ENCODE results near the gene GPR153. TPM values are rescaled to one million over a fixed set of nuclear protein-coding genes. Genes with fewer than 3 reads are reported as not detected.
"Not testable (repeated sequence)": the region's sequence is repeated elsewhere in the genome, so short reads cannot be mapped to it uniquely, and the experiment has no call there.

The GPR153 gene
- polyA plus RNA-seq, 1 donor = 17.2 TPM

GRCh38 chr1:6233376-6233775 is 27.5 kb downstream of the GPR153 start:
- DNase-seq (ENCODE audit: low read depth) = no peak

DNA sequence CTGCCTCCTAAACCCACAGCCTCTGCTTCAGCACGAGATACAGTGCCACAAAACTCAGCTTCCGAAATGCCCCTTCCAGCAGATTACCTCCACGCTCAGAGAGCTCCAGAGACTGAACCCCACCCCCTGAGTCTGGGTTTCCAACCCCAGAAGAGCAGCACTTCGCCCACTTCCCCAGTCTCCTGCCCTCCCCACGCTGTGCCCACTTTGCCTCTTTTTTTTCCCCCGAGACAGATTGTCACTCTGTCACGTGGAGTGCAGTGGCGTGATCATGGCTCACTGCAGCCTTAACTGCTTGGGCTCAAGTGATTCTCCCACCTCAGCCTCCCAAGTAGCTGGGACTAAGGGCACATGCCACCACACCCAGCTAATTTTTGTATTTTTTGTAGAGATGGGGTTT is 35.2 kb downstream of the GPR153 start:
- DNase-seq (ENCODE audit: low read depth) = no peak

- DNase-seq (ENCODE audit: low read depth) = no peak
These were observed 36.2 kb downstream of the GPR153 start for GRCh38 chr1:6224718-6225117.

DNA sequence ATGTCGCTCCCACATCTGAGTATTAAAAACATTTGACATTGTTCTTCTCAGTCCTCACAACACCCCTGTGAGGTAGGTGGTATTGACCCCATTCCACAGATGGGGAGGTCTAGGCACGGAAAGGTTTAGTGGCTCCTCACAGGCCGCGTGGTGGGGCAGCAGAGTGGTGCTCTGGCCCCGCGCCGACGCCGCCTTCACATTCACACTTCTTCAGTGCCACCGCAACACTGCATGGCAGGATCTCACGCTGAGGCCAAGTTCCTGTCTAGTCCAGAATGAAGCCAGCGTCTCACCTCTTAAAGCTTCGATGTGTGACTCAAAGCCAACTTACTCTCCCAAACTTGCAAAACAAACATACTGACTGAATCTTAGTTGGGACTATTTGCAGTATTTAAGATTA is 37.3 kb downstream of the GPR153 start:
- DNase-seq (ENCODE audit: low read depth) = no peak

GRCh38 chr1:6222636-6223035 is 38.3 kb downstream of the GPR153 start:
- DNase-seq (ENCODE audit: low read depth) = no peak

DNA sequence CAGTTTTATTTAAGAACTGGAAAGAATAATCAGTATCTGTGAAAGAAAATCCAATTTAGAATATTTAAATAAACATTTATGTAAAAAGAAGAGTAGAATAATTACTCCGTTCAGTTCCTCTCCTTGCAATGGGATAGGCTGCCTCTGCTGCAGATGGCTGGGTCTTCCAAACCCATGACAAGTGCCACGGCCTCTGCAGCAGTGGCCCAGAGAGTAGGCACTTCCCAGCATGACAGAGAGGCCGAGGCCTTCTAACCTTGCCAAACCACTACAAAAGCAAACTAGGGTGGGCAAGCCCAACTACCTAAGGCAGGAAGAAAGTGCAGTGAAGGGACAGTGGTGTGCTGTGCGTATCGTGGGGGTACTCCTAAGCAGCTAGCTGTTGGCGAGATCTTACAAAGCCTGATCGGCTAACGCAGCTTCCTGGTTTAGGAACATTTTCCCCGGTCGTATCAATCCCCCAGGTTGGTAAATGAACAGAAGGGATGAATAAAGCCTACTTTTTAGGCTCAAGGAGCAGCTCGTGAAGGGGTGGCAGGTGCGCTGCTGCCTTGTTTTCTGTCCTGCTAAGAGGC is 39.6 kb downstream of the GPR153 start:
- DNase-seq (ENCODE audit: low read depth) = no peak

GRCh38 chr1:6220236-6220635 is 40.7 kb downstream of the GPR153 start:
- DNase-seq (ENCODE audit: low read depth) = no peak

DNA sequence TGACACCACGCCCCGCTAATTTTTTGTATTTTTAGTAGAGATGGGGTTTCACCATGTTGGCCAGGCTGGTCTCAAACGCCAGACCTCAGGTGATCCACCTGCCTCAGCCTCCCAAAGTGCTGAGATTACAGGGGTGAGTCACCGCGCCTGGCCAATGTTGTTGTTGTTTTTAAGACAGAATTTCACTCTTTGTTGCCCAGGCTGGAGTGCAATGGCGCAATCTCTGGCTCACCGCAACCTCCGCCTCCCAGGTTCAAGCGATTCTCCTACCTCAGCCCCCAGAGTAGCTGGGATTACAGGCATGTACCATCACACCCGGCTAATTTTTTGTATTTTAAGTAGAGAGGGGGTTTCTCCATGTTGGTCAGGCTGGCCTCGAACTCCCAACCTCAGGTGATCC is 41.3 kb downstream of the GPR153 start:
- DNase-seq (ENCODE audit: low read depth) = not testable (repeated sequence)

- DNase-seq (ENCODE audit: low read depth) = no peak
These were observed 42.3 kb downstream of the GPR153 start for GRCh38 chr1:6218375-6219164.

DNA sequence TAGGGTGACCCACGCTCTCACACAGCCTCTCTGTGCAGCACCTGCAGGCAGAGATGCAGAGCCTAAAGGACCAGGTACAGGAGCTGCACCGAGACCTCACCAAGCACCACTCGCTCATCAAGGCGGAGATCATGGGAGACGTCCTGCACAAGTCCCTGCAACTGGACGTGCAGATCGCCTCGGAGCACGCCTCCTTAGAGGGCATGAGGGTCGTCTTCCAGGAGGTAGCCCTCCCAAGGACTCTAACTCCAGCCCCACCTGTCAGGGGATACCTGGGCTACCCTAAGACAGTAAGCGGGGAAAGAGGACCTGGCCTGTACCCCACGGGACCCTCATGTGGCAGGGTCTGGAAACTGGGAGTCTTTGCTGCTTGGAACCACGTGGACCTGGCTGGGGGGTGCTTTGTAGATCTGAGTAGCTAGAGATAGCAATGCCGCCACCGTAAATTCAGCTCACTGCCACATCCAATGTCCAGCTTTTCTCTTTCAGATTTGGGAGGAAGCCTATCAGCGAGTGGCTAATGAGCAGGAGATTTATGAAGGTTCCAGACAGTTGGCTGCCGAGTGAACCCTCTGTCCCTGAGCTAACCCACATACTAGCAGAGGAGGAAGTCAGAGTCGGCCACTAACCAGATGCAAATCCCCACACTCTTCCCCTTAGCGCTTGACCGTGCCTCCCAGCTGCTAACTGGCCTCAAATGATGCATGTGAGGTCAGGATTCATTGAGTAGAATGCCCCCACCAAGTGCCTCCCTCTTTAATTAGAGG is 48.5 kb downstream of the GPR153 start:
- no peak for DNase-seq (ENCODE audit: low read depth)

DNA sequence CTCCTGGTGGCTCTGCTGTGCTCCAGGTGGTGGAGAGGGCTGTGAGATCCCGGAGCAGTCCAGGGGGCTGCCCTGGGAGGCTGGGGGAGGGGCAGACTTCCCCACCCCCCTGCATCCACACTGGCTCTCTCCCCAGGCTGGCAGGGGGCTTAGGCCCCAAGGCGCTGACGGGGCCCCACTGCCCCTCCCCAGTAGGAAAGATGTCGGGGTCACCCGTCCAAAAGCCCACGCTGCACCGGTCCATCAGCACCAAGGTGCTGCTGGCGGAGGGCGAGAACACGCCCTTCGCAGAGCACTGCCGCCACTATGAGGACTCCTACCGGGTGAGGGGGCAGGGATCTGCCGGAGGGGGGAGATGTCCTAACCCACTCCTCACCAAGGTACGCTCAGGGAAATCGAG is 49.2 kb downstream of the GPR153 start:
- DNase-seq (ENCODE audit: low read depth) = no peak

- DNase-seq (ENCODE audit: low read depth) = no peak
These were observed 50.1 kb downstream of the GPR153 start for GRCh38 chr1:6210591-6211355.

- no peak for DNase-seq (ENCODE audit: low read depth)
These were observed 51.0 kb downstream of the GPR153 start for GRCh38 chr1:6209661-6210580.

DNA sequence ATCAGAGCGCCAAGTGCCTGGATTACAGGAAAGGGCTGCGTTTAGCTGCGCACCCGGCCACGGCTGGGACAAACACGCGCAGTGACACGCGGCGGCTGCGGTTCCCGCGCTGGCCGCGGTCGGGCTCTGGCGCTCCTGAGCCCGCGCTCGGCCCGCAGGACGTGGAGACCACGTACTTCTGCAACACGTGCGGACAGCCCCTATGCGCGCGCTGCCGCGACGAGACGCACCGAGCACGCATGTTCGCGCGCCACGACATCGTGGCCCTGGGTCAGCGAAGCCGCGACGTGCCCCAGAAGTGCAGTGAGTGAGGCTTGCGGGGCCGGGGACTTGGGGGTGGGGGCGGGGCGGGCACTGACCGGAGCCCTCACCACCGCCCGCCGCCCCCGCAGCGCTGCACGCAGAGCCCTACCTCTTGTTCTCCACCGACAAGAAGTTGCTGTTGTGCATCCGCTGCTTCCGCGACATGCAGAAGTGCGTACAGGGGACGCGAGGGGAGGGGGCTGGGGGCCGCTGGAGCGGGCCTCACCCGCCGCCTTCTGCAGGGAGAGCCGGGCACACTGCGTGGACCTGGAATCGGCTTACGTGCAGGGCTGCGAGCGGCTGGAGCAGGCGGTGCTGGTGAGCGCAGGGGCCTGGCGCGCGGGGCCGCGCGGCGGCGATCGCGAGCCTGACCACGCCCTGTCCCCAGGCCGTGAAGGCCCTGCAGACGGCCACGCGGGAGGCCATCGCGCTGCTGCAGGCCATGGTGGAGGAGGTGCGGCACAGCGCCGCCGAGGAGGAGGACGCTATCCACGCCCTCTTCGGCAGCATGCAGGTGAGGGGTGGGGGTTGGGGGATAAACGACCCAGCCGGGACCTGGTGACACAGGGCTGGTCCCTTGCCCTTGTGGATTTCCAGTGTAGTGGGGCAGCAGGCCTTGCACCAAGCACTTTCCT is 51.9 kb downstream of the GPR153 start:
- no peak for DNase-seq (ENCODE audit: low read depth)

GRCh38 chr1:6207921-6208320 is 53.0 kb downstream of the GPR153 start:
- no peak for DNase-seq (ENCODE audit: low read depth)

DNA sequence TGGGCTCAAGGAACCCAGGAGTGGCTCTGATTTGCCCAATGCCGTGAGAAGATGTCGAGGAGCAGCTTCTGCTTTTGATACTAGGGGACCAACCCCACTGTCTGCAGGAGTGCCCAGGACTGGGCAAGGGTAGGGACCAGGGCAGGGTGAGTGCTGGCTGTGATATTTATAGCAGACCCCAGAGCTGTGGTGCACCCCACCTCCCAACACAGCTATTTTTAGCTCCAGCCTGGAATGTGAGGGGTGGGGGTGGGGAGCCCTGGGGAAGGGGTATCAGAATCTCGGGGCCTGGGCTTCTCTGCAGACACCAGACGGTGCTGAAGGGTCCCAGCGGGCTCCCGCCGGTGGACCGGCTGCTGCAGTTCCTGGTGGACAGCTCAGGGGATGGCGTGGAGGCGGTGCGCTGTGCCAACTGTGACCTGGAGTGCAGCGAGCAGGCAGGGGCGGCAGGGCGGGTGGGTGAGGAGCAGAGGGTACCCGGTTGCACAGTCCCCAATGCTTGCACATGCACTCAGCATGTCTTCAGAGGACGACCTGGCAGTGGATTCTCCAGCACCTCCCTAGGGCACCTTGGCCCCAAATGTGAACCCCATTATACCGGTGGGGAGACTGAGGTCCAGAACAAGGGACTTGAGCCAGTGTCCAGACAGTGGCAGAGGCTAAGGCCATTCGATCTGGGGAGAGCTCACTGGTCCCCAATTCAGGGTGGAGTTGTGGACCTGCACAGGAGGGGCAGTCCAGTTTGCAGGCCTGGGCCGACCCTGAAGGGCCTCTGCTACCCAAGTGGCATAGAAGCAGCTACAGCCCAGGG is 53.6 kb downstream of the GPR153 start:
- no peak for DNase-seq (ENCODE audit: low read depth)

GRCh38 chr1:6206520-6206855 is 54.4 kb downstream of the GPR153 start:
- DNase-seq (ENCODE audit: low read depth) = no peak

DNA sequence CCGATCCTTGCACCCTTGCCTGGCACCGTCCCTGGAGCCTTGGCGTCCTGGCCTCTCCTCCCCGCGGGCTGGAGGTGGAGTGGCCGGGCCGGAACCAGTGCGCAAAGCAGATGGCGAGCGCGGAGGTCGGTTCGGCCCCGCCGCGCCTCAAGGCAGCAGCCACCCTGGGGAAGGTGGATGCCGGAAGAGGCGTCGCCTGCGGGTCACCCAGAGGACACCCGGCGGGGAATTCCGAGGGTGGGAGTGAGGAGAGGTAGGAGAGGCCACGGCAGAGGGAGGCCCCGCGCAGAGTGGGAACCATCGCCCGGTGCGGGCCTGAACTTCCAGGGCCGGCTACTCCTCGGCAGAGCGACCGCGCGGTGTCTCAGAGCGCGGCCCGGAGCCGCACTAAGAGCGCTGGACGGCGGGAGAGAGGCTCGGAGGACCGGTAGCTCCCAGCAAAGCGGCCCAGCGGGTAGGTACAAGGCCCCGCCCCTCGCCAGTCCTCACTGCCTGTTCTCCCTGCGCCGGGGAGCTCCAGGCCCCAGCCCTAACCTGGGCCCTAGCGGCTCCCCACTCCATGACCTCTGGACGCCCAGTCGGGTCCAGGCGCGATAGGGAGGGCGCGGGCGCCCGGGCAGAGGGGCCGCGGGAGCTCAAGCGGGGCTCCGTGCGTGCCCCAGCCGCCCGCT is 54.9 kb downstream of the GPR153 start, which contains the start of gene RNF207:
RNF207 (plus strand) TSS at position 271 of the 671 bp plus-strand sequence. CDS start 417 bp downstream, outside the sequence.
- no peak for DNase-seq (ENCODE audit: low read depth)

Measured in forelimb muscle (tissue), 1 donor.